NT2/D1 (cell line): ENCODE data around the gene USP21.

Experiments used
- SUZ12 ChIP-seq: IDR thresholded peaks from 2 replicates; pipeline ENCODE4 v1.6.1; 2011; ENCODE audit not compliant: insufficient read length, insufficient read depth; ENCODE audit errors: extremely low read depth
- YY1 ChIP-seq: IDR thresholded peaks from 2 replicates; pipeline ENCODE4 v1.6.1; 2011; ENCODE audit not compliant: insufficient read length, insufficient read depth
- ZNF274 ChIP-seq: IDR thresholded peaks from 2 replicates; pipeline ENCODE4 v1.6.1; 2011; ENCODE audit warnings: mild to moderate bottlenecking, low read depth, low read length

GRCh38 chr1:161159913-161160243, 578 bp downstream of the USP21 start:
- TF ChIP-seq SUZ12 = no peak
- TF ChIP-seq ZNF274 = no peak
- TF ChIP-seq YY1 = no peak
